A673 (cell line): ENCODE measurements around the gene MGAT5B. TPM values are rescaled to one million over a fixed set of nuclear protein-coding genes. Genes with fewer than 3 reads are reported as not detected.

ENCODE experiments used
- BruUV-seq: library from RNA; stranded (reverse); fragments of 400-500 nt; replicated peaks from 2 replicates; lab custom pipeline; 2021; lab: Mats Ljungman, UMichigan
- CTCF ChIA-PET: fragments of 300-600 bp; sonication (Branson Sonifier 250); formaldehyde crosslinking; loops from one replicate; lab custom pipeline; 2022; ENCODE audit warnings: antibody characterized with exemption; lab: Charles Lee
- POLR2A ChIA-PET: fragments of 300-600 bp; sonication (Branson Sonifier 250); formaldehyde crosslinking; loops from one replicate; lab custom pipeline; 2022; ENCODE audit warnings: antibody characterized with exemption; ENCODE audit not compliant: low non-redundant PET; lab: Charles Lee
- DNase-seq: peaks from one replicate; pipeline ENCODE4 v3.0.0-alpha.2; 2015; ENCODE audit warnings: low spot score
- H3K27ac ChIP-seq: fragments of 200-600 bp; sonication (generic); 2 replicates; pipeline ENCODE4 v1.5.1; 2016; ENCODE audit warnings: mixed run types, low read depth, mild to moderate bottlenecking, mixed read lengths, antibody characterized with exemption, low read length; ENCODE audit not compliant: poor library complexity, severe bottlenecking
- H3K27me3 ChIP-seq: fragments of 200-600 bp; sonication (generic); replicated peaks from 2 replicates; pipeline ENCODE4 v1.6.1; 2017; ENCODE audit warnings: mixed run types, low read depth, mild to moderate bottlenecking, mixed read lengths, antibody characterized with exemption, low read length; ENCODE audit not compliant: insufficient read depth, poor library complexity
- H3K36me3 ChIP-seq: fragments of 200-600 bp; sonication (generic); 2 replicates; pipeline ENCODE4 v1.6.1; 2016; ENCODE audit warnings: mixed run types, mild to moderate bottlenecking, mixed read lengths, antibody characterized with exemption, low read length; ENCODE audit not compliant: insufficient read depth, poor library complexity, severe bottlenecking
- H3K4me1 ChIP-seq: fragments of 200-600 bp; sonication (generic); 2 replicates; pipeline ENCODE4 v1.6.1; 2017; ENCODE audit warnings: mixed run types, mild to moderate bottlenecking, mixed read lengths, antibody characterized with exemption, low read length; ENCODE audit not compliant: insufficient read depth, poor library complexity, severe bottlenecking
- H3K4me3 ChIP-seq: fragments of 200-600 bp; sonication (generic); 2 replicates; pipeline ENCODE4 v1.5.1; 2016; ENCODE audit warnings: low read depth, mixed run types, mild to moderate bottlenecking, mixed read lengths, low read length; ENCODE audit not compliant: poor library complexity, severe bottlenecking
- H3K9me3 ChIP-seq: fragments of 200-600 bp; sonication (generic); 2 replicates; pipeline ENCODE4 v1.6.1; 2016; ENCODE audit warnings: mixed run types, low read depth, mild to moderate bottlenecking, mixed read lengths, antibody characterized with exemption, low read length; ENCODE audit not compliant: poor library complexity, severe bottlenecking
- CTCF ChIP-seq: fragments of 300-800, 200-600 bp; sonication (generic); conservative IDR thresholded peaks from 2 replicates; pipeline ENCODE4 v1.5.1; 2017; ENCODE audit warnings: low read depth, mild to moderate bottlenecking, antibody characterized with exemption, low read length, moderate library complexity, mixed read lengths
- EZH2 ChIP-seq: fragments of 200-600 bp; sonication (generic); IDR thresholded peaks from 2 replicates; pipeline ENCODE4 v1.6.1; 2017; ENCODE audit warnings: borderline replicate concordance, low read depth, mild to moderate bottlenecking, mixed read lengths, antibody characterized with exemption, low read length; ENCODE audit not compliant: poor library complexity, severe bottlenecking
- intact Hi-C: fragments of 100-400 bp; cut with micrococcal nuclease; formaldehyde crosslinking; loops from one replicate; pipeline ENCODE4 v1.10.0; 2022; ENCODE audit not compliant: unreplicated experiment
- total RNA-seq: library from RNA; stranded (reverse); gene quantifications from 2 replicates; pipeline ENCODE4 v1.2.3, GENCODE V29; 2021

Gene MGAT5B
- total RNA-seq, 1 experiment from 2014 or later, result 1.1 TPM

- POLR2A ChIA-PET, result no interaction called here
- no TSS peak for BruUV-seq
- H3K9me3 ChIP-seq, result no peaks in the 10 kb centered on the region
- H3K36me3 ChIP-seq, result no peaks in the 10 kb centered on the region
- no peak overlapping the region for H3K27ac ChIP-seq
- intact Hi-C loops, result no loop called here
- no peak for DNase-seq
- no peaks in the 10 kb centered on the region for H3K4me1 ChIP-seq
- H3K27me3 ChIP-seq, result no peaks in the 10 kb centered on the region
- H3K4me3 ChIP-seq, result no peak overlapping the region
- TF ChIP-seq CTCF (no peak), EZH2 (no peak)
- CTCF ChIA-PET, result no interaction called here
Observed at GRCh38 chr17:76852843-76853242, 15.4 kb upstream of the MGAT5B start.

DNA sequence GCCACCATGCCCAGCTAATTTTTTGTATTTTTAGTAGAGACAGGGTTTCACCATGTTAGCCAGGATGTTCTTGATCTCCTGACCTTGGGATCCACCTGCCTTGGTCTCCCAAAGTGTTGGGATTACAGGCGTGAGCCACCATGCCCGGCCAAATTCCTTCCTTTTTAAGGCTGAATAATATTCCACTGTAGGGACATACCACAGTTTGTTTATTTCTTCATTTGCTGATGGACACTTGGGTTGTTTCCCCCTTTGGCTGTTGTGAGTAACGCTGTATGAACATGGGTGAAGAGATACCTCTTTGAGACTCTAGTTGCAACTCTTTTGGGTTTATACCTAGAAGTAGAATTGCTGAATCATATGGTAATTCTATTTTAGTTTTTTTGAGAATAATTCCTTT lies 13.1 kb upstream of the MGAT5B start:
- Histone ChIP-seq H3K9me3 (no peaks in the 10 kb centered on the region), H3K4me3 (no peak overlapping the region), H3K27me3 (no peaks in the 10 kb centered on the region), H3K36me3 (no peaks in the 10 kb centered on the region), H3K27ac (no peak overlapping the region), H3K4me1 (no peaks in the 10 kb centered on the region)
- no peak for DNase-seq
- intact Hi-C loops, result no loop called here
- TF ChIP-seq EZH2 (no peak), CTCF (no peak)
- CTCF ChIA-PET, result no interaction called here
- POLR2A ChIA-PET, result no interaction called here
- no TSS peak for BruUV-seq

DNA sequence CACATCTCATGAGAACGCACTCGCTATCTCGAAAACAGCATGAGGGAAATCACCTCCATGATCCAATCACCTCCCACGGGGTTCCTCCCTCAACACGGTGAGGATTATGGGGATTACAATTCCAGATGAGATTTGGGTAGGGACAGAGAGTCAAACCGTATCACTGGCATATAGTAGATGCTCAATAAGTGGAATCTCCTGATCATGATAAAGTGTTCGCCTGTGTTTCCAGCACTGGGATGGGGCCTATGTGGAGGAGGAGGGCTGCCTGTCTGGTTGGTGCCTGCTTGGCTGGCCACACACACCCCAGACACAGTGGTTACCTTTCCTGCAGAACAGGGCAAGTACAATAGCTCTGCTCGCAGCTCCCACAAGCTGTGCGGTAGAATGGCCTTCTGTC lies 6.1 kb upstream of the MGAT5B start:
- no peak for DNase-seq
- TF ChIP-seq EZH2 (no peak), CTCF (no peak)
- no peaks in the 10 kb centered on the region for H3K9me3 ChIP-seq
- BruUV-seq, result no TSS peak
- ChIA-PET POLR2A (no interaction called here), CTCF (no interaction called here)
- H3K4me1 ChIP-seq, result peaks cover 14% of the 10 kb centered on the region
- no peaks in the 10 kb centered on the region for H3K27me3 ChIP-seq
- intact Hi-C loops, result loop anchor here (10.0 kb wide), 1 partner anchor 383 kb away; no protein-coding TSS in a partner anchor
- H3K27ac ChIP-seq, result no peak overlapping the region
- H3K36me3 ChIP-seq, result no peaks in the 10 kb centered on the region
- no peak overlapping the region for H3K4me3 ChIP-seq
